Neuronal stem cell (in vitro differentiated cells): ENCODE results near the gene SGMS2. TPM values are rescaled to one million over a fixed set of nuclear protein-coding genes. Genes with fewer than 3 reads are reported as not detected.

Experiments
- DNase-seq: peaks from one replicate; pipeline ENCODE4 v3.0.0-alpha.2; 2013; ENCODE audit warnings: low spot score
- H2AFZ ChIP-seq: one replicate; pipeline ENCODE4 v1.6.1; 2013; ENCODE audit warnings: mild to moderate bottlenecking, low read length, inconsistent platforms
- H2AK5ac ChIP-seq: 2 replicates; pipeline ENCODE4 v1.6.1; 2013; ENCODE audit warnings: low read depth, mild to moderate bottlenecking, inconsistent platforms, low read length, moderate library complexity, mixed read lengths
- H2BK120ac ChIP-seq: 2 replicates; pipeline ENCODE4 v1.6.1; 2013; ENCODE audit warnings: low read depth, mild to moderate bottlenecking, inconsistent platforms, low read length, moderate library complexity, mixed read lengths
- H2BK12ac ChIP-seq: one replicate; pipeline ENCODE4 v1.6.1; 2013; ENCODE audit warnings: low read length, inconsistent platforms
- H2BK15ac ChIP-seq: 2 replicates; pipeline ENCODE4 v1.6.1; 2013; ENCODE audit warnings: mild to moderate bottlenecking, low read length, inconsistent platforms, mixed read lengths
- H2BK5ac ChIP-seq: one replicate; pipeline ENCODE4 v1.6.1; 2013; ENCODE audit warnings: inconsistent platforms, mild to moderate bottlenecking, low read length, moderate library complexity
- H3K14ac ChIP-seq: one replicate; pipeline ENCODE4 v1.6.1; 2013; ENCODE audit warnings: low read length, inconsistent platforms
- H3K18ac ChIP-seq: 2 replicates; pipeline ENCODE4 v1.6.1; 2013; ENCODE audit warnings: low read length, inconsistent platforms
- H3K23ac ChIP-seq: 2 replicates; pipeline ENCODE4 v1.6.1; 2013; ENCODE audit warnings: low read depth, mild to moderate bottlenecking, mixed read lengths, low read length, inconsistent platforms; ENCODE audit not compliant: poor library complexity
- H3K27ac ChIP-seq: replicated peaks from 3 replicates; pipeline ENCODE4 v1.5.1; 2013; ENCODE audit warnings: low read length, inconsistent platforms
- H3K27me3 ChIP-seq, 3 experiments: 2 replicates each; pipeline ENCODE4 v1.6.1; 2013; ENCODE audit warnings: low read length in 3 of 3, mild to moderate bottlenecking in 2 of 3, inconsistent platforms in 1 of 3, low read depth in 1 of 3, mixed read lengths in 1 of 3, moderate library complexity in 1 of 3; ENCODE audit not compliant: control insufficient read depth in 3 of 3, insufficient read depth in 3 of 3
- H3K36me3 ChIP-seq, 2 donors: replicated peaks in 1 of 2; 2 replicates each; pipeline ENCODE4 v1.6.1; 2013; ENCODE audit warnings: low read length in 2 of 2; ENCODE audit not compliant: control insufficient read depth in 2 of 2, insufficient read depth in 2 of 2
- H3K4ac ChIP-seq: 2 replicates; pipeline ENCODE4 v1.6.1; 2013; ENCODE audit warnings: inconsistent platforms, mild to moderate bottlenecking, low read length, moderate library complexity
- H3K4me1 ChIP-seq, 2 donors: 1 replicate in 1 of 2; 2 replicates in 1 of 2; pipeline ENCODE4 v1.6.1; 2013; ENCODE audit warnings: low read length in 2 of 2, low read depth in 1 of 2; ENCODE audit not compliant: control insufficient read depth in 2 of 2, insufficient read depth in 1 of 2
- H3K4me2 ChIP-seq: one replicate; pipeline ENCODE4 v1.6.1; 2013; ENCODE audit warnings: mild to moderate bottlenecking, low read length, inconsistent platforms; ENCODE audit not compliant: insufficient read depth, poor library complexity, severe bottlenecking
- H3K4me3 ChIP-seq, 2 donors: 2 replicates each; pipeline ENCODE4 v1.5.1; 2013; ENCODE audit warnings: low read length in 2 of 2, mild to moderate bottlenecking in 2 of 2, inconsistent platforms in 1 of 2, moderate library complexity in 1 of 2
- H3K79me1 ChIP-seq: one replicate; pipeline ENCODE4 v1.6.1; 2013; ENCODE audit warnings: low read depth, mild to moderate bottlenecking, inconsistent platforms, low read length, moderate library complexity
- H3K9ac ChIP-seq: one replicate; pipeline ENCODE4 v1.6.1; 2013; ENCODE audit warnings: mild to moderate bottlenecking, low read depth, low read length, inconsistent platforms; ENCODE audit not compliant: poor library complexity
- H3K9me3 ChIP-seq, 2 donors: replicated peaks in 1 of 2; 2 replicates each; pipeline versions ENCODE3 to v1.6.1; 2013; ENCODE audit warnings: low read length in 2 of 2, mild to moderate bottlenecking in 2 of 2, inconsistent platforms in 1 of 2, low read depth in 1 of 2, mixed read lengths in 1 of 2, moderate library complexity in 1 of 2; ENCODE audit not compliant: control insufficient read depth in 2 of 2, insufficient read depth in 1 of 2
- H4K8ac ChIP-seq: one replicate; pipeline ENCODE4 v1.6.1; 2013; ENCODE audit warnings: low read depth, mild to moderate bottlenecking, inconsistent platforms, low read length, moderate library complexity
- H4K91ac ChIP-seq: one replicate; pipeline ENCODE4 v1.6.1; 2013; ENCODE audit warnings: low read length, low read depth, mild to moderate bottlenecking, inconsistent platforms; ENCODE audit not compliant: poor library complexity
- WGBS, 2 donors: extraction: QIAGEN DNeasy Blood & Tissue Kit; methylation state at CpG; one replicate each; pipeline ENCODE4 v1.1.7; 2013; ENCODE audit warnings: missing lambda C conversion rate in 2 of 2, mixed read lengths in 1 of 2; ENCODE audit not compliant: insufficient read length in 2 of 2, insufficient replicate concordance in 1 of 2; ENCODE audit errors: extremely low coverage in 2 of 2; 5-methylcytosine and 5-hydroxymethylcytosine counted together
- small RNA-seq: library from polyadenylated mRNA; stranded (forward); fragments of <200 nt; extraction: miRNeasy Mini kit (QIAGEN cat#:217004); gene quantifications from one replicate; pipeline ENCODE3, GENCODE V24; 2013; ENCODE audit not compliant: insufficient read depth

The SGMS2 gene

DNA sequence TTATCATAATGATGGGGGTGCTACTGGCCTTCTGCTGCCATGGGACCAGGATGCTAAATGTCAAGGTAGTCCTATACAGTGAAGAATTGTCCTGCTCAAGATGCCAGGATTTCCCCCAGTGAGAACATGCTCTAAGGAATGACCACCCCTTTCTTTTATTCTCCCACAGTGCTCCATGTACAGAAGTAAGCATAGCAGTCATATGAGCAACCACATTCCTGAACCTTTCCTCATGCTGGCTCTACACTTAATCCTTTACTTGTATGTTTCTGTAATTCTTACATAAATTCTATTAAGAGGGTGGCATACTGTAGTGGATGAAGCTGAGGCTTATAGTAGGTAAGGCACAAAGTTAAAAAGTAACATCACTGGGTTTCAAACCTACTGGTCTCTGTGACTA, 126.8 kb downstream of the SGMS2 start:
- no peak for DNase-seq
- H3K18ac ChIP-seq, result no peak overlapping the region
- no peak overlapping the region for H2BK120ac ChIP-seq
- no peak overlapping the region for H2BK5ac ChIP-seq
- no peaks in the 10 kb centered on the region for H3K4me1 ChIP-seq
- H3K27me3 ChIP-seq, result peaks cover 0 to 2% (median 0%) of the 10 kb centered on the region in 3 experiments
- H3K79me1 ChIP-seq, result no peaks in the 10 kb centered on the region
- H3K9ac ChIP-seq, result no peak overlapping the region
- H2BK12ac ChIP-seq, result no peak overlapping the region
- H4K91ac ChIP-seq, result no peak overlapping the region
- no peak overlapping the region for H3K14ac ChIP-seq
- H2AFZ ChIP-seq, result no peak overlapping the region
- peaks cover 0 to 2% of the 10 kb centered on the region in 2 donors for H3K9me3 ChIP-seq
- H3K4me3 ChIP-seq, result no peak overlapping the region
- H3K27ac ChIP-seq, result no peak overlapping the region
- no peak overlapping the region for H3K4ac ChIP-seq
- no peak overlapping the region for H3K23ac ChIP-seq
- no peak overlapping the region for H3K4me2 ChIP-seq
- no peak overlapping the region for H4K8ac ChIP-seq
- H2AK5ac ChIP-seq, result no peak overlapping the region
- peaks cover 4 to 29% of the 10 kb centered on the region in 2 donors for H3K36me3 ChIP-seq
- no peak overlapping the region for H2BK15ac ChIP-seq

DNA sequence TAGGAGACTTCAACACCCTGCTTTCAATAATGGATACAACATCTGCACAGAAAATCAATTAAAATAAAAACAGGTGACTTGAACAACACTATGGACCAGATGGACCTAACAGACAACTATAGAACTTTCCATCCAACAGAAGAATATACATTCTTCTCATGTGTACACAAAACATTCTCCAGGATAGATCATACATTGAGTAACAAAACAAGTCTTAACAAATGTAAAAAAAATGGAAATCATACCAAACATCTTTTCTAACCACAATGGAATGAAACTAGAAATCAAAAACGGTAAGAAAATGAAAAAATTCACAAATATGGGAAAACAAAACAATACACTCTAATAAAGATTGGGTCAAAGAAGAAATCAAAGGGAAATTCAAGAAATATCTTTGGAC, 131.3 kb downstream of the SGMS2 start:
- no peak overlapping the region for H3K14ac ChIP-seq
- WGBS, 2 donors, result no CpG with 5 or more reads among the region's 1 CpG
- no peak overlapping the region for H2BK12ac ChIP-seq
- no peak overlapping the region for H2AFZ ChIP-seq
- H3K27me3 ChIP-seq, result no peaks in the 10 kb centered on the region
- H4K8ac ChIP-seq, result no peak overlapping the region
- no peak overlapping the region for H2BK120ac ChIP-seq
- no peak overlapping the region for H3K9ac ChIP-seq
- H3K79me1 ChIP-seq, result no peaks in the 10 kb centered on the region
- no peak overlapping the region for H3K18ac ChIP-seq
- H2BK15ac ChIP-seq, result no peak overlapping the region
- no peak overlapping the region for H2BK5ac ChIP-seq
- H3K9me3 ChIP-seq, result peaks cover 0 to 2% of the 10 kb centered on the region in 2 donors
- no peak overlapping the region for H4K91ac ChIP-seq
- H3K4me3 ChIP-seq, result no peak overlapping the region
- no peak overlapping the region for H2AK5ac ChIP-seq
- H3K36me3 ChIP-seq, result peaks cover 2 to 5% of the 10 kb centered on the region in 2 donors
- no peaks in the 10 kb centered on the region for H3K4me1 ChIP-seq
- no peak for DNase-seq
- H3K27ac ChIP-seq, result no peak overlapping the region
- no peak overlapping the region for H3K4ac ChIP-seq
- H3K4me2 ChIP-seq, result no peak overlapping the region
- H3K23ac ChIP-seq, result no peak overlapping the region

Small RNA genes within 50 kb of the gene (small RNA-seq; reads per million reads assigned to genes)
- not detected for gene RNU6-733P
